OCI-LY1 (cell line): Measurements from ENCODE around the gene STK32C.
"Not testable (repeated sequence)": the region's sequence is repeated elsewhere in the genome, so short reads cannot be mapped to it uniquely, and the experiment has no call there.

Source experiments
- H2AFZ ChIP-seq: fragments of 200-600 bp; sonication (generic), shearing (Covaris generic); 2 replicates; pipeline ENCODE4 v1.6.0; 2014; ENCODE audit warnings: antibody characterized with exemption, mild to moderate bottlenecking, low read length
- H3F3A ChIP-seq: fragments of 200-600 bp; sonication (generic), shearing (Covaris generic); 2 replicates; pipeline ENCODE4 v1.6.0; 2014; ENCODE audit warnings: mild to moderate bottlenecking, antibody characterized with exemption, low read length, moderate library complexity; ENCODE audit not compliant: insufficient read depth
- H3K27ac ChIP-seq: fragments of 200-600 bp; sonication (generic); 2 replicates; pipeline ENCODE4 v1.5.1; 2014; ENCODE audit warnings: low read length, mixed run types, mild to moderate bottlenecking, low read depth; ENCODE audit not compliant: poor library complexity, severe bottlenecking
- H3K27me3 ChIP-seq: fragments of 200-600 bp; sonication (generic); 2 replicates; pipeline ENCODE4 v1.6.0; 2014; ENCODE audit warnings: antibody characterized with exemption, mild to moderate bottlenecking, low read length, moderate library complexity; ENCODE audit not compliant: insufficient read depth
- H3K36me3 ChIP-seq: fragments of 200-600 bp; sonication (generic); 2 replicates; pipeline ENCODE4 v1.6.1; 2014; ENCODE audit warnings: mild to moderate bottlenecking, antibody characterized with exemption, low read length, moderate library complexity, mixed read lengths; ENCODE audit not compliant: insufficient read depth
- H3K4me1 ChIP-seq: fragments of 200-600 bp; sonication (generic); 2 replicates; pipeline ENCODE4 v1.5.1; 2014; ENCODE audit warnings: mild to moderate bottlenecking, low read length, moderate library complexity; ENCODE audit not compliant: insufficient read depth, severe bottlenecking
- H3K4me2 ChIP-seq: fragments of 200-600 bp; sonication (generic), shearing (Covaris generic); 2 replicates; pipeline ENCODE4 v1.6.1; 2014; ENCODE audit warnings: low read length
- H3K4me3 ChIP-seq: fragments of 200-600 bp; sonication (generic); 2 replicates; pipeline ENCODE4 v1.5.1; 2014; ENCODE audit warnings: low read length, low read depth, mild to moderate bottlenecking, mixed read lengths; ENCODE audit not compliant: poor library complexity, severe bottlenecking
- H3K79me2 ChIP-seq: fragments of 200-600 bp; shearing (Covaris generic); 2 replicates; pipeline ENCODE4 v1.6.1; 2016; ENCODE audit warnings: mixed run types, low read length, mixed read lengths; ENCODE audit not compliant: insufficient read depth
- H3K9ac ChIP-seq: fragments of 200-600 bp; sonication (generic), shearing (Covaris generic); 2 replicates; pipeline ENCODE4 v1.6.1; 2014; ENCODE audit warnings: mild to moderate bottlenecking, low read length, mixed read lengths
- H3K9me2 ChIP-seq: fragments of 200-600 bp; sonication (generic), shearing (Covaris generic); 2 replicates; pipeline ENCODE4 v1.6.1; 2014; ENCODE audit warnings: low read depth, mild to moderate bottlenecking, low read length, mixed read lengths
- H3K9me3 ChIP-seq: fragments of 200-600 bp; shearing (Covaris generic); 2 replicates; pipeline ENCODE4 v1.6.1; 2014; ENCODE audit warnings: low read length, mixed read lengths
- H4K20me1 ChIP-seq: fragments of 200-600 bp; sonication (generic), shearing (Covaris generic); 2 replicates; pipeline ENCODE4 v1.6.0; 2016; ENCODE audit warnings: mild to moderate bottlenecking, low read length; ENCODE audit not compliant: insufficient read depth
- EZH2 ChIP-seq: fragments of 200-600 bp; sonication (generic), shearing (Covaris generic); IDR thresholded peaks from 2 replicates; pipeline ENCODE4 v1.8.0; 2017; ENCODE audit warnings: borderline replicate concordance, mixed run types, mild to moderate bottlenecking, antibody characterized with exemption, low read length, moderate library complexity, mixed read lengths
- TF ChIP-seq, protein P1 (sequence below): fragments of 200-600 bp; sonication (generic), shearing (Covaris generic); IDR thresholded peaks from 2 replicates; pipeline ENCODE4 v1.5.1; 2017; ENCODE audit warnings: mild to moderate bottlenecking, antibody characterized with exemption, low read length, moderate library complexity, mixed read lengths

Gene STK32C

DNA sequence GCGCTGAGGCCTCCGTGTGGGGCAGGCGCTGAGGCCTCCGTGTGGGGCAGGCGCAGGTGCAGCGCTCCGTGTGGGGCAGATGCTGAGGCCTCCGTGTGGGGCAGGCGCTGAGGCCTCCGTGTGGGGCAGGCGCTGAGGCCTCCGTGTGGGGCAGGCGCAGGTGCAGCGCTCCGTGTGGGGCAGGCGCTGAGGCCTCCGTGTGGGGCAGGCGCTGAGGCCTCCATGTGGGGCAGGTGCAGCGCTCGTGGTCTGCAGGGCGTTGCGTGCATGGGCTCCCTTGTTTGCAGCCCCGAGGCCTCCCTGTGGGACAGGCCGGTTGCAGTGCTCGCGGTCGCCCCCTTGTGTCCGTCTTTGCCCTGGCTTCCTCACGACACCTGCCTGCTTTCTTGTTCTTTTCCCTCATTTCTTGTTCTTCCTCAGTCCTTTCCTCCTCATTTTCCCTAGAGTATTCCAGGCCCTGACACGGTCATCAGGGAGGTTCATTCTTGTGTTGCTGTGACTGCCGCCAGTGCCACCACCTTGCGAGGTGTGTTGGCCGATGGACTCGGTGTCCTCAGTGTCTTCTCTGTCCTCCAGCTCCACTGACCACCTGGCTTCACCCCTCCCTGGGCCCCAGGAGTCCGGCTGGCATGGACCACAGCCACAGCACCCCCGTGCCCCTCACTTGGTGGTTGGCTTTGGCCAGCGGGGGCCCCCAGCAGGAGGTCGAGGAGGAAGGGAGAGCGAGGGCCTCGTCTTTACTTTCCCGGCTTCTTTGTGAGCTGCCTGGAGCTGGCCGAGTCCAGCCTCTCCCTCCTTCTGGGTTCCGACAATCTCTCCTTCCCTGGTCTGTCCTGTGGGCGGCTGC, 44.9 kb upstream of the STK32C start:
- H3K27ac ChIP-seq, H3K27me3 ChIP-seq, H4K20me1 ChIP-seq, H3K36me3 ChIP-seq, H3K4me3 ChIP-seq, H2AFZ ChIP-seq, H3K4me1 ChIP-seq, H3K9me2 ChIP-seq, H3K9ac ChIP-seq, H3K4me2 ChIP-seq, H3K79me2 ChIP-seq, H3K9me3 ChIP-seq, H3F3A ChIP-seq: not testable (repeated sequence)
- TF ChIP-seq, protein P1, sequence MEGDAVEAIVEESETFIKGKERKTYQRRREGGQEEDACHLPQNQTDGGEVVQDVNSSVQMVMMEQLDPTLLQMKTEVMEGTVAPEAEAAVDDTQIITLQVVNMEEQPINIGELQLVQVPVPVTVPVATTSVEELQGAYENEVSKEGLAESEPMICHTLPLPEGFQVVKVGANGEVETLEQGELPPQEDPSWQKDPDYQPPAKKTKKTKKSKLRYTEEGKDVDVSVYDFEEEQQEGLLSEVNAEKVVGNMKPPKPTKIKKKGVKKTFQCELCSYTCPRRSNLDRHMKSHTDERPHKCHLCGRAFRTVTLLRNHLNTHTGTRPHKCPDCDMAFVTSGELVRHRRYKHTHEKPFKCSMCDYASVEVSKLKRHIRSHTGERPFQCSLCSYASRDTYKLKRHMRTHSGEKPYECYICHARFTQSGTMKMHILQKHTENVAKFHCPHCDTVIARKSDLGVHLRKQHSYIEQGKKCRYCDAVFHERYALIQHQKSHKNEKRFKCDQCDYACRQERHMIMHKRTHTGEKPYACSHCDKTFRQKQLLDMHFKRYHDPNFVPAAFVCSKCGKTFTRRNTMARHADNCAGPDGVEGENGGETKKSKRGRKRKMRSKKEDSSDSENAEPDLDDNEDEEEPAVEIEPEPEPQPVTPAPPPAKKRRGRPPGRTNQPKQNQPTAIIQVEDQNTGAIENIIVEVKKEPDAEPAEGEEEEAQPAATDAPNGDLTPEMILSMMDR: peak; percentile 60

DNA sequence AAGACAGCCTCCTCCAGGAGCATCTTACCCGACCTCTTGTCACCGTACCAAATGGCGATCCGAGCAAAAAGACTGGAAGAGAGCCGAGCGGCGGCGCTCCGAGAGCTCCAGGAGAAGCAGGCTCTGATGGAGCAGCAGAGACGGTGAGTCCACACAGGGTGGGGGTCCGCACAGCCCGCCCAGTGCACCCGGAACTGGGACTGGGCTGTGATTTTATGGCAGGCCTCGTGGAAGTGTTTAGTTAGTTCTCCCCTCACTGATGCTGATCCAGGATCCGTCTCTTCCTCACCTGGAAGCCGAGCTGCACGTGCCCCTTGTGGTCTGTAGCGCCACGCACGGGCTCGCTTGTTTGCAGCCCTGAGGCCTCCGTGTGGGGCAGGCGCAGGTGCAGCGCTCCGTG, 43.9 kb upstream of the STK32C start:
- Histone ChIP-seq H3F3A (no peaks in the 10 kb centered on the region), H2AFZ (no peak overlapping the region), H3K9me2 (no peaks in the 10 kb centered on the region), H3K79me2 (no peaks in the 10 kb centered on the region), H4K20me1 (no peaks in the 10 kb centered on the region), H3K36me3 (no peaks in the 10 kb centered on the region), H3K4me1 (no peaks in the 10 kb centered on the region), H3K9ac (no peak overlapping the region), H3K9me3 (no peaks in the 10 kb centered on the region), H3K4me2 (no peak overlapping the region), H3K27me3 (no peaks in the 10 kb centered on the region), H3K4me3 (no peak overlapping the region), H3K27ac (no peak overlapping the region)
- TF ChIP-seq EZH2: no peak
- TF ChIP-seq, protein P1: no peak

DNA sequence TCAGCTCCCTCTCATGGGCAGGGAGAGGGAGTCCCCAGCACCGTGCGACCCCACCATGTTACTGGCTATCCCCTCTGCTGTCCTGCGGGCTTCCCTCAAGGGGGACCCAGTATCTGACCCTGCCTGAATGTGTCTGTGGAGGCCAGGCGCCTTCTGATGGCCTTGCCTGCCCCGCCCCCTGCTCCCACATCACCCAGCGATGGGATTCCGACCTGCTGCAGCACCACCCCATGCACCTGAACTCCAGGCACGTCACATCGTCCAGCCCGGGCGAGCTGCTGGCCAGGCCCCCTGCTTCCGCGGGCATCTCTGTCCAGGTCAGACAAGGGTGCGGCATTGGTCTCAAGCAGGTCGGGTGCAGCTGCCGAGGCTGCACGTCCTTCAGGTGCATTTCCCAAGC, 43.2 kb upstream of the STK32C start:
- Histone ChIP-seq H3K4me2 (no peak overlapping the region), H3K9ac (no peak overlapping the region), H3K4me1 (no peaks in the 10 kb centered on the region), H3K27ac (no peak overlapping the region), H3F3A (no peaks in the 10 kb centered on the region), H3K9me2 (no peaks in the 10 kb centered on the region), H4K20me1 (no peaks in the 10 kb centered on the region), H3K4me3 (no peak overlapping the region), H3K79me2 (no peaks in the 10 kb centered on the region), H2AFZ (no peak overlapping the region), H3K36me3 (no peaks in the 10 kb centered on the region), H3K27me3 (no peaks in the 10 kb centered on the region), H3K9me3 (no peaks in the 10 kb centered on the region)
- TF ChIP-seq, protein P1: no peak
- no peak for TF ChIP-seq EZH2
